ENCODE results near the gene NIPA2. TPM values are rescaled to one million over a fixed set of nuclear protein-coding genes. Genes with fewer than 3 reads are reported as not detected.

The NIPA2 gene
- 10 to 100 TPM; 22.5 to 36.4 (median 35.2) TPM for total RNA-seq

- Histone ChIP-seq H3K36me3 (peaks cover 4% of the 10 kb centered on the region), H3K4me3 (peak within 1 kb of the TSS; percentile 84), H3K27me3 (no peaks in the 10 kb centered on the region), H3K4me1 (peaks cover 18% of the 10 kb centered on the region), H3K27ac (peak within 1 kb of the TSS; percentile 97), H3K9me3 (no peaks in the 10 kb centered on the region)
- WGBS = 0% methylated on average over 3 of the region's 83 CpGs
- peak; percentile 50 to 78 for TF ChIP-seq POLR2A (IDR thresholded peaks at IDR 0.05)
- TF ChIP-seq CTCF (IDR thresholded peaks at IDR 0.05) = no peak
- TF ChIP-seq POLR2AphosphoS5 (IDR thresholded peaks at IDR 0.05) = peak; percentile 22 to 94 (median 93)
- peak; percentile 99 for DNase-seq (ENCODE audit: low spot score in 2 of 2)
Measured at GRCh38 chr15:22838292-22839042, at the start of gene NIPA2. Gene NIPA2, plus strand, starts transcription at chr15:22838666. Its CDS starts 13,066 bp downstream, at chr15:22851732.

- no peak for DNase-seq (ENCODE audit: low spot score in 2 of 2)
- TF ChIP-seq POLR2A (IDR thresholded peaks at IDR 0.05) (no peak), EP300 (IDR thresholded peaks at IDR 0.05) (no peak), CTCF (IDR thresholded peaks at IDR 0.05) (no peak), POLR2AphosphoS5 (IDR thresholded peaks at IDR 0.05) (no peak)
- Histone ChIP-seq H3K4me1 (no peaks in the 10 kb centered on the region), H3K27me3 (no peaks in the 10 kb centered on the region), H3K27ac (no peak overlapping the region), H3K9me3 (peaks cover 6% of the 10 kb centered on the region), H3K4me3 (no peak overlapping the region), H3K36me3 (no peaks in the 10 kb centered on the region)
- WGBS = 96% methylated on average over 4 of the region's 4 CpGs
Measured at GRCh38 chr15:22794063-22794462, 44.4 kb upstream of the NIPA2 start.

- 93% methylated on average over 17 of the region's 17 CpGs for WGBS
- TF ChIP-seq POLR2A (IDR thresholded peaks at IDR 0.05) (no peak), EP300 (IDR thresholded peaks at IDR 0.05) (no peak), CTCF (IDR thresholded peaks at IDR 0.05) (no peak), POLR2AphosphoS5 (IDR thresholded peaks at IDR 0.05) (no peak)
- Histone ChIP-seq H3K4me3 (no peak overlapping the region), H3K27ac (no peak overlapping the region), H3K4me1 (no peaks in the 10 kb centered on the region), H3K27me3 (no peaks in the 10 kb centered on the region), H3K36me3 (no peaks in the 10 kb centered on the region), H3K9me3 (no peaks in the 10 kb centered on the region)
- DNase-seq (ENCODE audit: low spot score in 2 of 2) = no peak
Measured at GRCh38 chr15:22794621-22795167, 43.8 kb upstream of the NIPA2 start.

- WGBS = 87% methylated on average over 17 of the region's 20 CpGs
- Histone ChIP-seq H3K27ac (no peak overlapping the region), H3K36me3 (no peaks in the 10 kb centered on the region), H3K4me1 (no peaks in the 10 kb centered on the region), H3K9me3 (no peaks in the 10 kb centered on the region), H3K4me3 (no peak overlapping the region), H3K27me3 (no peaks in the 10 kb centered on the region)
- TF ChIP-seq CTCF (IDR thresholded peaks at IDR 0.05) = no peak
- TF ChIP-seq EP300 (IDR thresholded peaks at IDR 0.05) = no peak
- no peak for TF ChIP-seq POLR2A (IDR thresholded peaks at IDR 0.05)
- no peak for TF ChIP-seq POLR2AphosphoS5 (IDR thresholded peaks at IDR 0.05)
- no peak for DNase-seq (ENCODE audit: low spot score in 2 of 2)
Measured at GRCh38 chr15:22795206-22796063, 43.0 kb upstream of the NIPA2 start.

GRCh38 chr15:22796079-22796478 lies 42.4 kb upstream of the NIPA2 start:
- Histone ChIP-seq H3K27ac (no peak overlapping the region), H3K36me3 (no peaks in the 10 kb centered on the region), H3K27me3 (no peaks in the 10 kb centered on the region), H3K4me1 (no peaks in the 10 kb centered on the region), H3K4me3 (no peak overlapping the region), H3K9me3 (no peaks in the 10 kb centered on the region)
- TF ChIP-seq EP300 (IDR thresholded peaks at IDR 0.05) = no peak
- no peak for TF ChIP-seq POLR2AphosphoS5 (IDR thresholded peaks at IDR 0.05)
- no peak for TF ChIP-seq CTCF (IDR thresholded peaks at IDR 0.05)
- no peak for TF ChIP-seq POLR2A (IDR thresholded peaks at IDR 0.05)
- no peak for DNase-seq (ENCODE audit: low spot score in 2 of 2)

All from suprapubic skin (tissue), 4 donors.